HepG2 (cell line): Measurements from ENCODE around the gene PDK1. TPM values are rescaled to one million over a fixed set of nuclear protein-coding genes. Genes with fewer than 3 reads are reported as not detected.

ENCODE experiments used
- BCL6 ChIP-seq: IDR thresholded peaks from 2 replicates; pipeline ENCODE4 v1.6.1; 2016; ENCODE audit warnings: missing genetic modification reagents, missing compliant biosample characterization
- DBP ChIP-seq: sonication (generic); formaldehyde crosslinking; IDR thresholded peaks from 2 replicates; pipeline ENCODE4 v1.4.0; 2020; ENCODE audit warnings: missing genetic modification reagents; ENCODE audit errors: not compliant biosample characterization
- HNRNPUL1 ChIP-seq: fragments of 200-400 bp; formaldehyde crosslinking; IDR thresholded peaks from 2 replicates; pipeline ENCODE4 v1.6.1; 2017; ENCODE audit warnings: low read depth, mild to moderate bottlenecking, low read length, moderate library complexity
- ISL2 ChIP-seq: sonication (generic); formaldehyde crosslinking; IDR thresholded peaks from 2 replicates; pipeline ENCODE4 v1.5.0; 2020; ENCODE audit warnings: missing genetic modification reagents
- MED13 ChIP-seq: sonication (generic); formaldehyde crosslinking; IDR thresholded peaks from 2 replicates; pipeline ENCODE4 v1.5.0; 2020; ENCODE audit warnings: missing genetic modification reagents
- MYPOP ChIP-seq: sonication (generic); formaldehyde crosslinking; IDR thresholded peaks from 2 replicates; pipeline ENCODE4 v1.8.1; 2023; ENCODE audit warnings: mild to moderate bottlenecking, moderate library complexity, missing genetic modification reagents
- NFE2 ChIP-seq: sonication (generic); formaldehyde crosslinking; IDR thresholded peaks from 2 replicates; pipeline ENCODE4 v1.4.0; 2020; ENCODE audit warnings: missing genetic modification reagents
- NFE2L1 ChIP-seq: sonication (generic); formaldehyde crosslinking; IDR thresholded peaks from 2 replicates; pipeline ENCODE4 v1.4.0; 2020; ENCODE audit warnings: missing genetic modification reagents, mild to moderate bottlenecking, borderline replicate concordance
- NFKBIZ ChIP-seq: IDR thresholded peaks from 2 replicates; pipeline ENCODE4 v1.6.1; 2018; ENCODE audit warnings: missing genetic modification reagents, missing compliant biosample characterization
- PCBP1 ChIP-seq: fragments of 200-400 bp; formaldehyde crosslinking; IDR thresholded peaks from 2 replicates; pipeline ENCODE4 v1.6.1; 2017; ENCODE audit warnings: mild to moderate bottlenecking, low read depth, low read length, borderline replicate concordance
- PCBP2 ChIP-seq: fragments of 200-400 bp; formaldehyde crosslinking; optimal IDR thresholded peaks from 2 replicates; pipeline ENCODE3; 2018; ENCODE audit warnings: low read length, low read depth; ENCODE audit not compliant: poor library complexity, severe bottlenecking
- SAFB2 ChIP-seq: sonication (generic); formaldehyde crosslinking; IDR thresholded peaks from 2 replicates; pipeline ENCODE4 v1.5.1; 2020; ENCODE audit warnings: missing genetic modification reagents, low read depth, mild to moderate bottlenecking, borderline replicate concordance
- SCMH1 ChIP-seq: sonication (generic); formaldehyde crosslinking; IDR thresholded peaks from 2 replicates; pipeline ENCODE4 v1.9.0; 2021; ENCODE audit warnings: missing genetic modification reagents, mild to moderate bottlenecking, borderline replicate concordance
- ZBTB20 ChIP-seq: sonication (generic); formaldehyde crosslinking; IDR thresholded peaks from 2 replicates; pipeline ENCODE4 v1.8.1; 2023; ENCODE audit warnings: missing genetic modification reagents, low read depth, mild to moderate bottlenecking, borderline replicate concordance
- ZNF329 ChIP-seq: sonication (generic); formaldehyde crosslinking; IDR thresholded peaks from 2 replicates; pipeline ENCODE4 v1.9.0; 2021; ENCODE audit warnings: low read depth, mild to moderate bottlenecking, missing genetic modification reagents
- ZNF567 ChIP-seq: sonication (generic); formaldehyde crosslinking; IDR thresholded peaks from 2 replicates; pipeline ENCODE4 v1.8.1; 2023; ENCODE audit warnings: mild to moderate bottlenecking, missing genetic modification reagents, borderline replicate concordance
- polyA plus RNA-seq, 8 experiments: library from polyadenylated mRNA; depleted of rRNA in 3 of 8; stranded (reverse) in 7 of 8; unstranded in 1 of 8; fragments of >200 nt; fragmentation: Illumina TruSeq in 4 of 8; extraction: Trizol in 4 of 8; gene quantifications; 2 replicates each; pipeline versions ENCODE4 v1.2.1 to v1.2.3, GENCODE V29; 2011 to 2016; ENCODE audit warnings: low read depth in 4 of 8, missing spikeins in 1 of 8, mixed read lengths in 1 of 8; ENCODE audit not compliant: insufficient read depth in 1 of 8
- total RNA-seq, 5 experiments: library from RNA; depleted of rRNA; stranded (reverse); fragments of >200 nt; fragmentation: Illumina TruSeq; extraction: Trizol; gene quantifications; 2 replicates each; pipeline ENCODE4 v1.2.3, GENCODE V29; 2016; ENCODE audit warnings: low read depth in 1 of 5
- TF ChIP-seq, protein P1 (sequence below): sonication (generic); formaldehyde crosslinking; IDR thresholded peaks from one replicate; pipeline ENCODE4 v1.5.1; 2020; ENCODE audit warnings: mild to moderate bottlenecking, missing genetic modification reagents; ENCODE audit errors: not compliant biosample characterization

PDK1 gene
- total and polyA plus RNA-seq, 2 of the 13 experiments (the other 11 are each of a cell fraction or from before 2014, with no cell fraction given): 11.9 to 96.9 TPM

DNA sequence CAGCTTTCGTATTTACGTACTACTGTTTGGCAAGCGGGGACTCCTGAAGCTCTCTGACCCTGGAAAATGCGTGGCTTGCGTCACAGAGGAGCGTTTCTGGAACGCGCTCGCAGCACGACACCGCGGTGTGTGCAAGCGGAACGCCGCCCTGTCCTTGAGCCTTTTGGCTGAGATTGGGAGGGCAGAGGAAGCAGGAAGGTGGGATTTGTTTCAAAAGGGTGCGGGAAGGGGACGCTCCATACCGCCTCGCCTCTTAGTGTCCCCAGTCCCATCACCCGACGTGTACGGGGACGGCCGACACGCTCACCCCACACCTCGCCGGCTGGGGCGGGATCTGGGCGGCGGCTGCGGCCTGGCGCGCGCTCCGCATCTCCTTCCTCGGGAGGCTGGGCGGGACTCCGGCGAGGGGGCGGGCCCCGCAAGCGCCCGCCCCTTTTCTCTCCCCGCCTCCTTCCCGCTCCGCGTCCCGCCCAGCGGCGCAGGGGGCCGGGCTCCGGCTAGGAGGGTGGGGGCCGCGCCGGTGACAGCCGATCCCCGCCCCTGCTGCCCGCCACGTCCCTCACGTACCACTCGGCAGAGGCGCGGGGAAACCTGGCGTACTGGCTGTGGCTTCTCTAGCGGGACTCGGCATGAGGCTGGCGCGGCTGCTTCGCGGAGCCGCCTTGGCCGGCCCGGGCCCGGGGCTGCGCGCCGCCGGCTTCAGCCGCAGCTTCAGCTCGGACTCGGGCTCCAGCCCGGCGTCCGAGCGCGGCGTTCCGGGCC lies at the start of gene PDK1 (continued):
- no peak for TF ChIP-seq PCBP1
- no peak; the same call in 1 of the 2 replicates for TF ChIP-seq NFE2
- TF ChIP-seq SCMH1 (CRISPR knock-in tag): no peak
- peak; percentile 88 for TF ChIP-seq SAFB2 (CRISPR knock-in tag)
- peak; percentile 93 for TF ChIP-seq MYPOP
- TF ChIP-seq BCL6 (CRISPR knock-in tag): peak; percentile 63
- peak; percentile 60; the same call in 1 of the 2 replicates for TF ChIP-seq NFE2L1
- 0 out of 2 replicates have a peak, but pooled peaks have one; percentile 53 for TF ChIP-seq ISL2
- TF ChIP-seq ZNF329 (CRISPR knock-in tag): peak; percentile 48; the same call in 1 of the 2 replicates
- TF ChIP-seq ZNF567: 0 out of 2 replicates have a peak, but pooled peaks have one; percentile 23
- TF ChIP-seq HNRNPUL1: 0 out of 2 replicates have a peak, but pooled peaks have one; percentile 48
- peak; percentile 79; the same call in 1 of the 2 replicates for TF ChIP-seq ZBTB20
- TF ChIP-seq, protein P1, sequence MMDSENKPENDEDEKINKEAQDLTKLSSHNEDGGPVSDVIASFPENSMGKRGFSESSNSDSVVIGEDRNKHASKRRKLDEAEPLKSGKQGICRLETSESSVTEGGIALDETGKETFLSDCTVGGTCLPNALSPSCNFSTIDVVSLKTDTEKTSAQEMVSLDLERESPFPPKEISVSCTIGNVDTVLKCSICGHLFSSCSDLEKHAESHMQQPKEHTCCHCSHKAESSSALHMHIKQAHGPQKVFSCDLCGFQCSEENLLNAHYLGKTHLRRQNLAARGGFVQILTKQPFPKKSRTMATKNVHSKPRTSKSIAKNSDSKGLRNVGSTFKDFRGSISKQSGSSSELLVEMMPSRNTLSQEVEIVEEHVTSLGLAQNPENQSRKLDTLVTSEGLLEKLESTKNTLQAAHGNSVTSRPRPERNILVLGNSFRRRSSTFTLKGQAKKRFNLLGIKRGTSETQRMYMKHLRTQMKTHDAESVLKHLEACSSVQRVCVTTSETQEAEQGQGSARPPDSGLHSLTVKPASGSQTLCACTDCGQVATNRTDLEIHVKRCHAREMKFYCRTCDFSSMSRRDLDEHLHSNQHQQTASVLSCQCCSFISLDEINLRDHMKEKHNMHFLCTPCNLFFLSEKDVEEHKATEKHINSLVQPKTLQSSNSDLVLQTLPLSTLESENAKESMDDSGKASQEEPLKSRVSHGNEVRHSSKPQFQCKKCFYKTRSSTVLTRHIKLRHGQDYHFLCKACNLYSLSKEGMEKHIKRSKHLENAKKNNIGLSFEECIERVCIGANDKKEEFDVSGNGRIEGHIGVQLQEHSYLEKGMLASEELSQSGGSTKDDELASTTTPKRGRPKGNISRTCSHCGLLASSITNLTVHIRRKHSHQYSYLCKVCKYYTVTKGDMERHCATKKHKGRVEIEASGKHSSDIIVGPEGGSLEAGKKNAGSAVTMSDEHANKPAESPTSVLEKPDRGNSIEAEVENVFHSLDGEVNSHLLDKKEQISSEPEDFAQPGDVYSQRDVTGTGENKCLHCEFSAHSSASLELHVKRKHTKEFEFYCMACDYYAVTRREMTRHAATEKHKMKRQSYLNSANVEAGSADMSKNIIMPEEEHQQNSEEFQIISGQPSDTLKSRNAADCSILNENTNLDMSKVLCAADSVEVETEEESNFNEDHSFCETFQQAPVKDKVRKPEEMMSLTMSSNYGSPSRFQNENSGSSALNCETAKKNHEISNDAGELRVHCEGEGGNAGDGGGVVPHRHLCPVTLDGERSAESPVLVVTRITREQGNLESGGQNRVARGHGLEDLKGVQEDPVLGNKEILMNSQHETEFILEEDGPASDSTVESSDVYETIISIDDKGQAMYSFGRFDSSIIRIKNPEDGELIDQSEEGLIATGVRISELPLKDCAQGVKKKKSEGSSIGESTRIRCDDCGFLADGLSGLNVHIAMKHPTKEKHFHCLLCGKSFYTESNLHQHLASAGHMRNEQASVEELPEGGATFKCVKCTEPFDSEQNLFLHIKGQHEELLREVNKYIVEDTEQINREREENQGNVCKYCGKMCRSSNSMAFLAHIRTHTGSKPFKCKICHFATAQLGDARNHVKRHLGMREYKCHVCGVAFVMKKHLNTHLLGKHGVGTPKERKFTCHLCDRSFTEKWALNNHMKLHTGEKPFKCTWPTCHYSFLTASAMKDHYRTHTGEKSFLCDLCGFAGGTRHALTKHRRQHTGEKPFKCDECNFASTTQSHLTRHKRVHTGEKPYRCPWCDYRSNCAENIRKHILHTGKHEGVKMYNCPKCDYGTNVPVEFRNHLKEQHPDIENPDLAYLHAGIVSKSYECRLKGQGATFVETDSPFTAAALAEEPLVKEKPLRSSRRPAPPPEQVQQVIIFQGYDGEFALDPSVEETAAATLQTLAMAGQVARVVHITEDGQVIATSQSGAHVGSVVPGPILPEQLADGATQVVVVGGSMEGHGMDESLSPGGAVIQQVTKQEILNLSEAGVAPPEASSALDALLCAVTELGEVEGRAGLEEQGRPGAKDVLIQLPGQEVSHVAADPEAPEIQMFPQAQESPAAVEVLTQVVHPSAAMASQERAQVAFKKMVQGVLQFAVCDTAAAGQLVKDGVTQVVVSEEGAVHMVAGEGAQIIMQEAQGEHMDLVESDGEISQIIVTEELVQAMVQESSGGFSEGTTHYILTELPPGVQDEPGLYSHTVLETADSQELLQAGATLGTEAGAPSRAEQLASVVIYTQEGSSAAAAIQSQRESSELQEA (CRISPR knock-in tag): peak; percentile 75
- TF ChIP-seq DBP: no peak
- peak; percentile 70 for TF ChIP-seq MED13 (CRISPR knock-in tag)
- TF ChIP-seq NFKBIZ (CRISPR knock-in tag): no peak
- TF ChIP-seq PCBP2: no peak
